Measurements from ENCODE around the gene SFXN4.

Gene SFXN4

DNA sequence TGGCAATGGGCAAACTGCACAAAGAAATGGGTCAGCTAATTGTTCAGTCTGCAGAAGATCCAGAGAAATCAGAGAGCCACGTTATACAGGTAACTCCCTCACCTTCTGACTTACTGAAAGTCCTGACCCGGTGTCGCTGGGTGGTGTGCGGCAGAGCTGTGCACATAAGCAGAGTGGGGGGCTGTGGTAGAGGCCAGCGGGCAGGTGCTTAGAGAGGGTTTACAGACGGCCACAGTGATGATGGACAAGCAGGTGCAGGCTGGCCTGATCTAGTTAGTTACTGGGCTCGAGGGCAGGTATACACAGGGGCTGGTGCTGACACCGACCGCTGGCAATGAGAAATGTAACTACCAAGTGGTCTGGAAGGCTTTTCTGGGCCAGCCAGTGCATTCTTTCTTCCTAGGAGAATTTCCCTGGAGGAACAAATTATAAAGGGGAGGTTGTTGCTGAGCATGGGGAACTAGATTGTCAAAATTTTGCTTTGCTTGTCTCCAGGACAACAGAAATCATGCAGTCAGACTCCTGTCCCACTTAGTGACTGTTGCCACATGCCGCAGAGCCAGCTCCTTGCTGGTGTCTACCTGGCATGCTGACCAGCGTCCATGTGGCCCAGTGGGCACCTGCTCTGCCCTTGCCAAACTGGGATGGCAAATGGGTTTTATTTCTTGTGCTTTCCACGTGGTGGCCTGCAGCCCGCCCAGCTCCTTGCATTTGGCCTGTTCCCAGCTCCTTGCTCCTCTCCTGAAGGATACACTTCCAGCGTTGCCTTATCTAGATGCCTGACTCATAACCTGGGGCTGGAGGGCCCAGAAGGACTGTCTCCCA, 32.8 kb downstream of the SFXN4 start:
- no peak overlapping the region for H3K4me3 ChIP-seq (replicated peaks; ENCODE audit: low read depth, low read length)
- TF ChIP-seq, protein P1, sequence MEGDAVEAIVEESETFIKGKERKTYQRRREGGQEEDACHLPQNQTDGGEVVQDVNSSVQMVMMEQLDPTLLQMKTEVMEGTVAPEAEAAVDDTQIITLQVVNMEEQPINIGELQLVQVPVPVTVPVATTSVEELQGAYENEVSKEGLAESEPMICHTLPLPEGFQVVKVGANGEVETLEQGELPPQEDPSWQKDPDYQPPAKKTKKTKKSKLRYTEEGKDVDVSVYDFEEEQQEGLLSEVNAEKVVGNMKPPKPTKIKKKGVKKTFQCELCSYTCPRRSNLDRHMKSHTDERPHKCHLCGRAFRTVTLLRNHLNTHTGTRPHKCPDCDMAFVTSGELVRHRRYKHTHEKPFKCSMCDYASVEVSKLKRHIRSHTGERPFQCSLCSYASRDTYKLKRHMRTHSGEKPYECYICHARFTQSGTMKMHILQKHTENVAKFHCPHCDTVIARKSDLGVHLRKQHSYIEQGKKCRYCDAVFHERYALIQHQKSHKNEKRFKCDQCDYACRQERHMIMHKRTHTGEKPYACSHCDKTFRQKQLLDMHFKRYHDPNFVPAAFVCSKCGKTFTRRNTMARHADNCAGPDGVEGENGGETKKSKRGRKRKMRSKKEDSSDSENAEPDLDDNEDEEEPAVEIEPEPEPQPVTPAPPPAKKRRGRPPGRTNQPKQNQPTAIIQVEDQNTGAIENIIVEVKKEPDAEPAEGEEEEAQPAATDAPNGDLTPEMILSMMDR (IDR thresholded peaks at IDR 0.05; ENCODE audit: low read length, missing control alignments): no peak
- no peak for DNase-seq (ENCODE audit: low read depth)

DNA sequence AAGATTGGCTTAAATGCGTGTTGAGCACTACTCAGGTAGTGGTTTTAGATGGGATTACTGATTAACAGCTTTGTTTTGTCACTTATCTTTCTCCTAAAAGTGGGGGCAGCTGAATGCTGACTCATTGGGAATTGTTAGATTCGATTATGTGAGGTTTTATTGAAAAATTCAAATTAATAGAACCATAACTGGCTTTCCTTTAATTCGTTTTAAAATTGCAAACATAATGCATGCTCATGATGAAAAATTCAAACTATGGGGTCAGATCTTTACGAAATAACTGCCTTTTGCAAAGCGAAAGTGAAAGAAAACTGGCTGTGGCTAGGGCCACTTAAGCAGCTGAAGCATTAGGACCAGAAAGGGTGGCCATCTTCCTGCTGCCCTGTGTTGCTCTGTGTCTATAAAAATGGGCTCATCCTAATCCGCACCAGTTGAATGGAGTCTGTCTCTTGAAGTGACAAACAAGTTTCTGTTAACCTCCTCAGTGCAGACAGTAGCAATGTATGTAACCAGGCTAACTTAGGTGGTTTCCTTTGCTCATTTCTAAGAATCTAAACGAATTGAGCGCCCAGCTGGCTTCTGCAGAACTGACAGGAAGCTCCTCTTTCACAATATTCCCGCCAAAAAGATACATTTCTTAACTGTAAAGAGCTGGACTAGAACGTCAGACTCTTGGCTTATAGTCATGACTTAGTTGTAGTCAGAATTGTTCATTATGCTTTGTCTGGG, 33.8 kb downstream of the SFXN4 start:
- H3K4me3 ChIP-seq (replicated peaks; ENCODE audit: low read depth, low read length): no peak overlapping the region
- TF ChIP-seq, protein P1 (IDR thresholded peaks at IDR 0.05; ENCODE audit: low read length, missing control alignments): no peak
- peak; percentile 73 for DNase-seq (ENCODE audit: low read depth)

DNA sequence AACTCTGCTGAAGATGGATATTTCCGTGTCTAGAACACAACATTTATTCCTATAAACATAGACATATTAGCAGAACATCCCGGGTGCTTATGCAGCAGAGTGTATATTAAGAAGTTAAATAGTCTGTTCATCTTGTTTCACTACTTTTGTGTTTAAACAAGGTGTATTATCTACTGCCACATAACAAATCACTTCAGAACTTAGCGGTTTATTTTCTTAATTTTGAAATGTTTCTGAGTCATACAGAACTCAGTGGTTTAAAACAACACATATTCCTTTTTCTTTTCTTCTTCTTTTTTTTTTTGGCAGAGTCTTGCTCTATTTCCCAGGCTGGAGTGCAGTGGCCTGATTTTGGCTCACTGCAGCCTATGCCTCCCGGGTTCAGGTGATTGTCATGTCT, 35.8 kb downstream of the SFXN4 start:
- TF ChIP-seq, protein P1 (IDR thresholded peaks at IDR 0.05; ENCODE audit: low read length, missing control alignments): no peak
- DNase-seq (ENCODE audit: low read depth): no peak
- H3K4me3 ChIP-seq (replicated peaks; ENCODE audit: low read depth, low read length): no peak overlapping the region

DNA sequence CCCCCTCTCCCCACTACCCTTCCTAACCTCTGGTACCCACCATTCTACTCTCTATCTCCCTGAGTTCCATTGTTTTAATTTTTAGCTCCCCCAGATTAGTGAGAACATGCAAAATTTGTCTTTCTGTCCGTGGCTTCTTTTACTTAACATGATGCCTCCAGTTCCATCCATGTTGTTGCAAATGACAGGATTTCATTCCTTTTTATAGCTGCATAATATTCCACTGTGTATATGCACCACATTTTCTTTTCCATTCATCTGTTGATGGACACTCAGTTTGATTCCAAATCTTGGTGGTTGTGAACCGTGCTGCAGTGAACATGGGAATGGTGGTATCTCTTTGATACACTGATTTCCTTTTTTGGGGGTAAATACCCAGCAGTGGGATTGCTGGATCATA, 39.6 kb downstream of the SFXN4 start:
- H3K4me3 ChIP-seq (replicated peaks; ENCODE audit: low read depth, low read length): no peak overlapping the region
- TF ChIP-seq, protein P1 (IDR thresholded peaks at IDR 0.05; ENCODE audit: low read length, missing control alignments): no peak
- DNase-seq (ENCODE audit: low read depth): no peak

DNA sequence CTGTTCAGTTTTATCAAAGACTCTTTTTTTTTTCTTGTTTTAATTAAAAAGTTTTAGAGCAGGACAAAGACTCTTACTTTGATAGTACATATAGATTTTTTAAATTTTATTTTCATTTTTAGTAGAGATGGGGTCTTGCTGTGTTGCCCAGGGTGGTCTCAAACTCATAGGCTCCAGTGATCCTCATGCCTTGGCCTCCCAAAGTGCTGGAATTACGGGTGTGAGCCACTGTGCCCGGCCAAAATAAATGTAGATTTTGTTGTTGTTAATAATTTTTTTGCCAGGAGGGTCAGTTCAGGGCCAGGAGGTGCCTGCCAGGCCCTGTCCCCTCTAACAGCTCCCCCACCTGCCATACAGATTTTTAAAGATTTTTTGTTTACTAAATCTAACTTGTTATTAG, 44.6 kb downstream of the SFXN4 start:
- no peak for DNase-seq (ENCODE audit: low read depth)
- TF ChIP-seq, protein P1 (IDR thresholded peaks at IDR 0.05; ENCODE audit: low read length, missing control alignments): no peak
- H3K4me3 ChIP-seq (replicated peaks; ENCODE audit: low read depth, low read length): no peak overlapping the region

DNA sequence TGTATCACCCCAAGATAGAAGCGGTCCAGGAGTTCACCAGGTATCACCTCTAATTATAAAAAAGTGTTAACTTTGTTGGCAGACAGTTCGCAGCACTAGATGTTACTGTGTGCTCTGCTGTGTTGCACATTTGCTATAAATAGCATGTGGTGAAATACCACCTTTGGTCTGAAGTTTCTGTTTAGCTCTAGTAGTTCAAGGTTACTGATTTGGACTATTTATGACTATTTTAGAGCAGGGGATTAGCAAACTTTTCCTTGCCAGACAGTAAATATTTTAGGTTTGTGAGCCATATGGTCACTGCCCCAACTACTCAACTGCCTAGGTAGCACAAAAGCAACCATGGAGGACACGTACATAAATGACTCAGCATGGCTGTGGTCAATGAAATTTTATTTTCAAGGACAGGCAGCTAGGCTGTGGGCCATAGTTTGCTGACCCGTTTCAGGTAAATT, 45.1 kb downstream of the SFXN4 start:
- TF ChIP-seq, protein P1 (IDR thresholded peaks at IDR 0.05; ENCODE audit: low read length, missing control alignments): no peak
- no peak overlapping the region for H3K4me3 ChIP-seq (replicated peaks; ENCODE audit: low read depth, low read length)
- no peak for DNase-seq (ENCODE audit: low read depth)

All from fibroblast of pulmonary artery (primary cell).